SU-DHL-6 (cell line): ENCODE results near the gene LDB1.

Experiments used
- H2AFZ ChIP-seq: fragments of 200-600 bp; sonication (generic); 2 replicates; pipeline ENCODE4 v1.6.1; 2014; ENCODE audit warnings: low read depth, mild to moderate bottlenecking, moderate library complexity, mixed read lengths, antibody characterized with exemption, low read length; ENCODE audit not compliant: severe bottlenecking
- H3F3A ChIP-seq: fragments of 200-600 bp; shearing (Covaris generic); 2 replicates; pipeline ENCODE4 v1.6.0; 2016; ENCODE audit warnings: antibody characterized with exemption, mild to moderate bottlenecking; ENCODE audit not compliant: insufficient read depth
- H3K27ac ChIP-seq: fragments of 200-600 bp; sonication (generic); 2 replicates; pipeline ENCODE4 v1.5.1; 2016; ENCODE audit warnings: low read depth, mild to moderate bottlenecking, low read length, moderate library complexity, mixed read lengths
- H3K27me3 ChIP-seq: fragments of 200-600 bp; sonication (generic), shearing (Covaris generic); 2 replicates; pipeline ENCODE4 v1.6.0; 2014; ENCODE audit warnings: mild to moderate bottlenecking, low read length
- H3K36me3 ChIP-seq: fragments of 200-600 bp; sonication (generic); 2 replicates; pipeline ENCODE4 v1.6.1; 2014; ENCODE audit warnings: mild to moderate bottlenecking, low read length, mixed read lengths
- H3K4me2 ChIP-seq: fragments of 300-600, 200-600 bp; shearing (Covaris generic), sonication (generic); 2 replicates; pipeline ENCODE4 v1.6.0; 2014; ENCODE audit warnings: low read length, low read depth, mild to moderate bottlenecking; ENCODE audit not compliant: poor library complexity, severe bottlenecking
- H3K4me3 ChIP-seq: fragments of 200-600 bp; sonication (generic); 2 replicates; pipeline ENCODE4 v1.5.1; 2014; ENCODE audit warnings: antibody characterized with exemption, low read length, mild to moderate bottlenecking, mixed read lengths; ENCODE audit not compliant: insufficient read depth, poor library complexity, severe bottlenecking
- H3K79me2 ChIP-seq: fragments of 200-600 bp; sonication (generic); 2 replicates; pipeline ENCODE4 v1.6.1; 2014; ENCODE audit warnings: mild to moderate bottlenecking, low read length, moderate library complexity; ENCODE audit not compliant: insufficient read depth
- H3K9ac ChIP-seq: fragments of 200-600 bp; sonication (generic); 2 replicates; pipeline ENCODE4 v1.7.0; 2014; ENCODE audit warnings: mild to moderate bottlenecking, low read length
- H3K9me2 ChIP-seq: fragments of 200-600 bp; sonication (generic); replicated peaks from 2 replicates; pipeline ENCODE4 v1.6.1; 2014; ENCODE audit warnings: low read length; ENCODE audit not compliant: insufficient read depth
- H3K9me3 ChIP-seq: fragments of 200-600 bp; sonication (generic); 2 replicates; pipeline ENCODE4 v1.6.1; 2014; ENCODE audit warnings: low read length, mixed read lengths; ENCODE audit not compliant: insufficient read depth
- H4K20me1 ChIP-seq: fragments of 200-600 bp; sonication (generic); 2 replicates; pipeline ENCODE4 v1.6.1; 2014; ENCODE audit warnings: low read depth, mild to moderate bottlenecking, antibody characterized with exemption, low read length, moderate library complexity, mixed read lengths
- EZH2phosphoT487 ChIP-seq: fragments of 200-600 bp; sonication (generic), shearing (Covaris generic); conservative IDR thresholded peaks from 2 replicates; pipeline ENCODE4 v1.6.1; 2018; ENCODE audit warnings: mild to moderate bottlenecking, antibody characterized with exemption, low read length, moderate library complexity, mixed read lengths
- TF ChIP-seq, protein P1 (sequence below): fragments of 200-600 bp; sonication (generic); IDR thresholded peaks from one replicate; pipeline ENCODE4 v1.5.1; 2017; ENCODE audit warnings: antibody characterized with exemption, mild to moderate bottlenecking, low read length, moderate library complexity; ENCODE audit not compliant: insufficient read depth, poor library complexity, severe bottlenecking

The LDB1 gene

DNA sequence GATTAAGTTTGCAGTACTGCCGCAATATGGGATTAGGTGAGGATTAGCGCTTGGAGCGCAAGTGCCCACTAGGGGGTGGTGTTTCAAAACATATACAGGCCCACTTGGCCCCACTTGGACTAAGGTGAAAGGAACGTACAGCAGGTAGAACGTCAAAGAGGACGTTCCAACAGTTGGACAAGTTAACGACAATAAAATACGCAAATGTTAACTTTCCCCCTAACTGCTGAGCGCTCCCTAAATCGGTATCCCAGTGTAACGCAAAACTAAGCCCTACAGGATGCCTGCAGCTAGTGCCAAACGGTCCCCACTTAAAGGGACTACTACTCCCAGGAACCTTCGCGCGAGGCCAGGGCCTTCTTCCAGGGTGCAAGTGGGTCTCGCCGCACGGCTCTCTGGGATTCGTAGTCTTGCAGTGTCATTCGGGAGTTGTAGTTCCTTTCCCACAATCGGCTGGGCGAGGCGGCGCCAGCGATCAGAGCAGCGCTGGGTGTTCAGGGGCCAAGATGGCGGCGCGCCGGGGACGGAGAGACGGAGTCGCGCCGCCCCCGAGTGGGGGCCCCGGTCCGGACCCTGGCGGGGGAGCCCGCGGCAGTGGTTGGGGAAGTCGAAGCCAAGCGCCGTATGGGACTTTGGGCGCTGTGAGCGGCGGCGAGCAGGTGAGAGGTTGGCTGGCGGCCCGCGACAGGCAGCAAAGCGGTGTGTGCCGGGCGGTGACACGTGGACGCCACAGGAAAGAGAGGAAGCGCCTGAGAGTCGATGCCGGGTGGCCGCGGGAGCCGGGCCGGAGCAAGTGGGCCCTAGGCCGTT lies 12.6 kb upstream of the LDB1 start, which contains the start of gene PPRC1:
TSS of gene PPRC1 (plus strand) at position 478 of the 810 bp plus-strand sequence. CDS start at position 507, 29 bp downstream.
- H3K4me2 ChIP-seq: peak within 1 kb of the TSS; percentile 75
- H3K79me2 ChIP-seq: peaks cover 50% of the 10 kb centered on the region
- H3K9ac ChIP-seq: peak within 1 kb of the TSS; percentile 92
- TF ChIP-seq, protein P1, sequence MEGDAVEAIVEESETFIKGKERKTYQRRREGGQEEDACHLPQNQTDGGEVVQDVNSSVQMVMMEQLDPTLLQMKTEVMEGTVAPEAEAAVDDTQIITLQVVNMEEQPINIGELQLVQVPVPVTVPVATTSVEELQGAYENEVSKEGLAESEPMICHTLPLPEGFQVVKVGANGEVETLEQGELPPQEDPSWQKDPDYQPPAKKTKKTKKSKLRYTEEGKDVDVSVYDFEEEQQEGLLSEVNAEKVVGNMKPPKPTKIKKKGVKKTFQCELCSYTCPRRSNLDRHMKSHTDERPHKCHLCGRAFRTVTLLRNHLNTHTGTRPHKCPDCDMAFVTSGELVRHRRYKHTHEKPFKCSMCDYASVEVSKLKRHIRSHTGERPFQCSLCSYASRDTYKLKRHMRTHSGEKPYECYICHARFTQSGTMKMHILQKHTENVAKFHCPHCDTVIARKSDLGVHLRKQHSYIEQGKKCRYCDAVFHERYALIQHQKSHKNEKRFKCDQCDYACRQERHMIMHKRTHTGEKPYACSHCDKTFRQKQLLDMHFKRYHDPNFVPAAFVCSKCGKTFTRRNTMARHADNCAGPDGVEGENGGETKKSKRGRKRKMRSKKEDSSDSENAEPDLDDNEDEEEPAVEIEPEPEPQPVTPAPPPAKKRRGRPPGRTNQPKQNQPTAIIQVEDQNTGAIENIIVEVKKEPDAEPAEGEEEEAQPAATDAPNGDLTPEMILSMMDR: peak; percentile 81
- no peak for TF ChIP-seq EZH2phosphoT487
- H3K27me3 ChIP-seq: no peaks in the 10 kb centered on the region
- peak within 1 kb of the TSS; percentile 67 for H3K27ac ChIP-seq
- peaks cover 3% of the 10 kb centered on the region; the same call in 1 of the 2 replicates for H3K36me3 ChIP-seq
- H3K4me3 ChIP-seq: peak within 1 kb of the TSS; percentile 89
- peaks cover 8% of the 10 kb centered on the region; the same call in 1 of the 2 replicates for H3F3A ChIP-seq
- H4K20me1 ChIP-seq: peaks cover 13% of the 10 kb centered on the region; the same call in 1 of the 2 replicates
- no peaks in the 10 kb centered on the region for H3K9me3 ChIP-seq
- H3K9me2 ChIP-seq: no peaks in the 10 kb centered on the region
- H2AFZ ChIP-seq: peak within 1 kb of the TSS; percentile 98

DNA sequence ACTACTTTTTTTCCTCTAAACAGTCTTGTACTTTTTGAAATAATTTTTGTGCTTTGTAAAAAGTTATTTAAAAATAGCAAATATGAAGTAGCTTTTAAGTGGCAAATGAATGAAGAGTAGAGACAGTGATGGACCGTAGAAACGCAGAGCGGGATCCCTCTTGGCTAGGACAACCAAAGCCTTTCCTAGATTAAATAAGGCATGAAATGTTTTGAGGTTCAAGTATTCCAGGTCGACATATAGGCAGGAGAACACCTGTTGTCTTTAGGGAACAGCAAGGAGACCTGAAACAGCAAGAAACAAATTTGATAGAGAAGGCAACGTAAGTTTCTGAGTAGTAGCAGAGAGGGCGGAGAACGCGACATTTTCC lies 12.0 kb upstream of the LDB1 start:
- no peaks in the 10 kb centered on the region for H3K9me2 ChIP-seq
- peak overlapping the region; percentile 98 for H2AFZ ChIP-seq
- no peaks in the 10 kb centered on the region for H3K27me3 ChIP-seq
- TF ChIP-seq EZH2phosphoT487: no peak
- TF ChIP-seq, protein P1: no peak
- no peaks in the 10 kb centered on the region for H3K36me3 ChIP-seq
- H3K9me3 ChIP-seq: no peaks in the 10 kb centered on the region
- H3K4me3 ChIP-seq: peak overlapping the region; percentile 89
- H3K4me2 ChIP-seq: peak overlapping the region; percentile 75
- peaks cover 8% of the 10 kb centered on the region; the same call in 1 of the 2 replicates for H3F3A ChIP-seq
- H3K79me2 ChIP-seq: peaks cover 44% of the 10 kb centered on the region
- H3K27ac ChIP-seq: peak overlapping the region; percentile 67; the same call in 1 of the 2 replicates
- H3K9ac ChIP-seq: peak overlapping the region; percentile 92
- peaks cover 13% of the 10 kb centered on the region; the same call in 1 of the 2 replicates for H4K20me1 ChIP-seq

DNA sequence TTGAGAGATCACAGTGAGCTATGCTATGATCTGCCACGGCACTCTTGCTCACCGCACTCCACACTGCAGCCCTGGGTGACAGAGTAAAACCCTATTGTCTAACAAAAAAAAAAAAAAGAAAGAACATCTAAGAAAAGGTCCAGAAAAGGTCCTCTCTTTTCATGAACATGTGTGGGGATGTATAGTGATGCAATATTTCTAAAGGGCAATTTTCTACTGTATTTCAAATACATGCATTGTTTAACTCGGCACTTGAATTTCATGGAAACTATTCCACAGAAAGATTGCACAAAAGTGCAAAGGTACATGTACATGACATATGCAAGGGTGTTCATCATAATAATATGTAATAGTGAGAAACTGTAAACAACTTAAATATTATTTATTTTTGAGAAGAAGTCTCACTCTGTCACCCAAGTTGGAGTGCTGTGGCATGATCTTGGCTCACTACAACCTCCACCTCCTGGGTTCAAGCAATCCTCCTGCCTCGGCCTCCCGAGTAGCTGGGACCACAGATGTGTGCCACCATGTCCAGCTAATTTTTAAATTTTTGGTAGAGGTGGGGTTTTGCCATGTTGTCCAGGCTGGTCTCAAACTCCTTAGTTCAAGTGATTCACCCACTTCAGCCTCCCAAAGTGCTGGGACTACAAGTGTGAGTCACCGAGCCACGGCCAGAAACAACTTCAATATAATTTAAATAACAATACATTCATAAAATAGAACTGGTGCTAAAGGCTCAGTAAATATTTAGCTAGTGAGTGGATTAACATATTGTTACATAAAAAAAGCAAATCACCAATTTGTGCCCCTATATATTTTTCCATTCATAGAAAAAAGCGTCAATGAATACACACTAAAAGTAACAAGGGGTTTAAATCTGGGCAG lies 11.4 kb upstream of the LDB1 start:
- Histone ChIP-seq H3K4me3 (peak overlapping the region; percentile 89), H3K27ac (no peak overlapping the region), H3K9ac (peak overlapping the region; percentile 92; the same call in 1 of the 2 replicates)

More for the DNA sequence above, 11.4 kb upstream of the LDB1 start:
- TF ChIP-seq, protein P1: no peak
- no peak for TF ChIP-seq EZH2phosphoT487
- Histone ChIP-seq H4K20me1 (peaks cover 13% of the 10 kb centered on the region; the same call in 1 of the 2 replicates), H3K4me2 (peak overlapping the region; percentile 75), H3F3A (peaks cover 8% of the 10 kb centered on the region; the same call in 1 of the 2 replicates), H2AFZ (peak overlapping the region; percentile 98), H3K27me3 (no peaks in the 10 kb centered on the region), H3K9me2 (no peaks in the 10 kb centered on the region), H3K36me3 (no peaks in the 10 kb centered on the region), H3K79me2 (peaks cover 37% of the 10 kb centered on the region), H3K9me3 (no peaks in the 10 kb centered on the region)
